K562 (cell line): Measurements from ENCODE around the gene ZNF559. TPM values are rescaled to one million over a fixed set of nuclear protein-coding genes. Genes with fewer than 3 reads are reported as not detected.

ENCODE experiments used
- ADNP ChIP-seq: fragments of 200-800 bp; sonication (Bioruptor generic); IDR thresholded peaks from 2 replicates; pipeline ENCODE4 v1.6.1; 2016; ENCODE audit warnings: missing genetic modification characterization, missing compliant biosample characterization
- BDP1 ChIP-seq: IDR thresholded peaks from 3 replicates; pipeline ENCODE4 v1.6.1; 2011; ENCODE audit not compliant: insufficient read length, insufficient read depth
- GATAD2B ChIP-seq: fragments of 450-650 bp; IDR thresholded peaks from 2 replicates; pipeline ENCODE4 v1.6.1; 2017; ENCODE audit warnings: mild to moderate bottlenecking, borderline replicate concordance
- TAL1 ChIP-seq: fragments of 450-650 bp; IDR thresholded peaks from 2 replicates; pipeline ENCODE4 v1.6.1; 2016; ENCODE audit warnings: mild to moderate bottlenecking
- ZBED1 ChIP-seq: IDR thresholded peaks from 2 replicates; pipeline ENCODE4 v1.6.1; 2014
- ZNF224 ChIP-seq: sonication (generic); formaldehyde crosslinking; IDR thresholded peaks from 2 replicates; pipeline ENCODE4 v1.8.0; 2022; ENCODE audit warnings: mild to moderate bottlenecking, missing genetic modification reagents
- ZNF324 ChIP-seq: fragments of 250-450 bp; sonication (Bioruptor Pico); IDR thresholded peaks from 2 replicates; pipeline ENCODE4 v1.4.0; 2020; ENCODE audit warnings: mild to moderate bottlenecking
- polyA plus RNA-seq, 8 experiments: library from polyadenylated mRNA; depleted of rRNA in 4 of 8; stranded (reverse) in 5 of 8; unstranded in 3 of 8; fragments of >200 nt; fragmentation: Nextera tagmentation in 2 of 8; fragmentation: Illumina TruSeq in 1 of 8; extraction: Ambion mirVana in 2 of 8; extraction: Trizol in 1 of 8; gene quantifications; 2 replicates each; pipeline versions ENCODE4 v1.2.1 to v1.2.3, GENCODE V29; 2011 to 2014; ENCODE audit warnings: inconsistent platforms in 1 of 8, missing spikeins in 1 of 8
- total RNA-seq, 7 experiments: library from RNA; depleted of rRNA in 6 of 7; stranded (reverse); fragments of >200 nt in 6 of 7; fragmentation: Illumina TruSeq in 2 of 7; extraction: Trizol in 2 of 7; gene quantifications; 2 replicates each; pipeline versions ENCODE4 v1.2.1 to v1.2.3, GENCODE V29; 2011 to 2021; ENCODE audit warnings: low replicate concordance in 1 of 7
- TF ChIP-seq, protein P1 (sequence below): fragments of 250-450 bp; sonication (Bioruptor Pico); IDR thresholded peaks from 2 replicates; pipeline ENCODE4 v1.5.0; 2020; ENCODE audit warnings: mild to moderate bottlenecking, borderline replicate concordance
- TF ChIP-seq, protein P2 (sequence below): fragments of 250-450 bp; sonication (Bioruptor Pico); IDR thresholded peaks from 2 replicates; pipeline ENCODE4 v1.8.0; 2021; ENCODE audit warnings: moderate library complexity, mild to moderate bottlenecking, inconsistent platforms
- TF ChIP-seq, protein P3 (sequence below): fragments of 250-450 bp; sonication (Bioruptor Pico); IDR thresholded peaks from 2 replicates; pipeline ENCODE4 v1.4.0; 2020; ENCODE audit warnings: mild to moderate bottlenecking, moderate library complexity

Gene ZNF559
- total and polyA plus RNA-seq, 9 of the 15 experiments (the other 6 are each of a cell fraction or from before 2014, with no cell fraction given): 4.0 to 21.5 (median 11.5) TPM

DNA sequence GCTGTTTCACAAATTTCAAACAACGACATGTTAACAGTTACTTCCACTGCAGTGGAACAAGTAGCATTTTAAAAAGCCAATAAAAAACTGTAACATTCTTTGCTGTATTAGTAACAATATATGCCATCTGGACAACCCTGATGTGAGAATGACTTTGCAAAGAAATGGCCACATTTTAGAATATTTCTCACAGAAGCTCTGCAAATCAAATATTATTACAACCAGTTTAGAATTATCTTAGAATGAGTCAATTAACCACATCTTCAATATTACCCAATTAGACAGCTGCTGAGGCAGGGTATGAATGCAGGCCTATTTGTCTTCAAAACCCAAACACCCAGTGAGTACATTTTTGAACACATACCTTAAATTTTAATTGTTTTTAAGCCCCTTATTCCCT is 17.5 kb upstream of the ZNF559 start (continued):
- TF ChIP-seq, protein P1, sequence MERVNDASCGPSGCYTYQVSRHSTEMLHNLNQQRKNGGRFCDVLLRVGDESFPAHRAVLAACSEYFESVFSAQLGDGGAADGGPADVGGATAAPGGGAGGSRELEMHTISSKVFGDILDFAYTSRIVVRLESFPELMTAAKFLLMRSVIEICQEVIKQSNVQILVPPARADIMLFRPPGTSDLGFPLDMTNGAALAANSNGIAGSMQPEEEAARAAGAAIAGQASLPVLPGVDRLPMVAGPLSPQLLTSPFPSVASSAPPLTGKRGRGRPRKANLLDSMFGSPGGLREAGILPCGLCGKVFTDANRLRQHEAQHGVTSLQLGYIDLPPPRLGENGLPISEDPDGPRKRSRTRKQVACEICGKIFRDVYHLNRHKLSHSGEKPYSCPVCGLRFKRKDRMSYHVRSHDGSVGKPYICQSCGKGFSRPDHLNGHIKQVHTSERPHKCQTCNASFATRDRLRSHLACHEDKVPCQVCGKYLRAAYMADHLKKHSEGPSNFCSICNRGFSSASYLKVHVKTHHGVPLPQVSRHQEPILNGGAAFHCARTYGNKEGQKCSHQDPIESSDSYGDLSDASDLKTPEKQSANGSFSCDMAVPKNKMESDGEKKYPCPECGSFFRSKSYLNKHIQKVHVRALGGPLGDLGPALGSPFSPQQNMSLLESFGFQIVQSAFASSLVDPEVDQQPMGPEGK (CRISPR knock-in tag): no peak
- TF ChIP-seq ADNP (no peak), GATAD2B (no peak), TAL1 (no peak), ZNF224 (CRISPR knock-in tag) (no peak), BDP1 (no peak), ZNF324 (CRISPR knock-in tag) (no peak), ZBED1 (no peak)
- TF ChIP-seq, protein P2, sequence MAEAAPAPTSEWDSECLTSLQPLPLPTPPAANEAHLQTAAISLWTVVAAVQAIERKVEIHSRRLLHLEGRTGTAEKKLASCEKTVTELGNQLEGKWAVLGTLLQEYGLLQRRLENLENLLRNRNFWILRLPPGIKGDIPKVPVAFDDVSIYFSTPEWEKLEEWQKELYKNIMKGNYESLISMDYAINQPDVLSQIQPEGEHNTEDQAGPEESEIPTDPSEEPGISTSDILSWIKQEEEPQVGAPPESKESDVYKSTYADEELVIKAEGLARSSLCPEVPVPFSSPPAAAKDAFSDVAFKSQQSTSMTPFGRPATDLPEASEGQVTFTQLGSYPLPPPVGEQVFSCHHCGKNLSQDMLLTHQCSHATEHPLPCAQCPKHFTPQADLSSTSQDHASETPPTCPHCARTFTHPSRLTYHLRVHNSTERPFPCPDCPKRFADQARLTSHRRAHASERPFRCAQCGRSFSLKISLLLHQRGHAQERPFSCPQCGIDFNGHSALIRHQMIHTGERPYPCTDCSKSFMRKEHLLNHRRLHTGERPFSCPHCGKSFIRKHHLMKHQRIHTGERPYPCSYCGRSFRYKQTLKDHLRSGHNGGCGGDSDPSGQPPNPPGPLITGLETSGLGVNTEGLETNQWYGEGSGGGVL (CRISPR knock-in tag): no peak
- TF ChIP-seq, protein P3, sequence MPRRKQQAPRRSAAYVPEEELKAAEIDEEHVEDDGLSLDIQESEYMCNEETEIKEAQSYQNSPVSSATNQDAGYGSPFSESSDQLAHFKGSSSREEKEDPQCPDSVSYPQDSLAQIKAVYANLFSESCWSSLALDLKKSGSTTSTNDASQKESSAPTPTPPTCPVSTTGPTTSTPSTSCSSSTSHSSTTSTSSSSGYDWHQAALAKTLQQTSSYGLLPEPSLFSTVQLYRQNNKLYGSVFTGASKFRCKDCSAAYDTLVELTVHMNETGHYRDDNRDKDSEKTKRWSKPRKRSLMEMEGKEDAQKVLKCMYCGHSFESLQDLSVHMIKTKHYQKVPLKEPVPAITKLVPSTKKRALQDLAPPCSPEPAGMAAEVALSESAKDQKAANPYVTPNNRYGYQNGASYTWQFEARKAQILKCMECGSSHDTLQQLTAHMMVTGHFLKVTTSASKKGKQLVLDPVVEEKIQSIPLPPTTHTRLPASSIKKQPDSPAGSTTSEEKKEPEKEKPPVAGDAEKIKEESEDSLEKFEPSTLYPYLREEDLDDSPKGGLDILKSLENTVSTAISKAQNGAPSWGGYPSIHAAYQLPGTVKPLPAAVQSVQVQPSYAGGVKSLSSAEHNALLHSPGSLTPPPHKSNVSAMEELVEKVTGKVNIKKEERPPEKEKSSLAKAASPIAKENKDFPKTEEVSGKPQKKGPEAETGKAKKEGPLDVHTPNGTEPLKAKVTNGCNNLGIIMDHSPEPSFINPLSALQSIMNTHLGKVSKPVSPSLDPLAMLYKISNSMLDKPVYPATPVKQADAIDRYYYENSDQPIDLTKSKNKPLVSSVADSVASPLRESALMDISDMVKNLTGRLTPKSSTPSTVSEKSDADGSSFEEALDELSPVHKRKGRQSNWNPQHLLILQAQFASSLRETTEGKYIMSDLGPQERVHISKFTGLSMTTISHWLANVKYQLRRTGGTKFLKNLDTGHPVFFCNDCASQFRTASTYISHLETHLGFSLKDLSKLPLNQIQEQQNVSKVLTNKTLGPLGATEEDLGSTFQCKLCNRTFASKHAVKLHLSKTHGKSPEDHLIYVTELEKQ (CRISPR knock-in tag): no peak
